Measurements from ENCODE around the gene FKBP5. TPM values are rescaled to one million over a fixed set of nuclear protein-coding genes. Genes with fewer than 3 reads are reported as not detected.

Gene FKBP5
- total RNA-seq, 1 donor from 2014 or later: 142 TPM

GRCh38 chr6:35605600-35605999 lies 83.1 kb downstream of the FKBP5 start:
- Histone ChIP-seq H3K36me3 (peaks cover 54% of the 10 kb centered on the region), H3K27ac (no peak overlapping the region)
- intact Hi-C loops (cut with DNase I): no loop called here

DNA sequence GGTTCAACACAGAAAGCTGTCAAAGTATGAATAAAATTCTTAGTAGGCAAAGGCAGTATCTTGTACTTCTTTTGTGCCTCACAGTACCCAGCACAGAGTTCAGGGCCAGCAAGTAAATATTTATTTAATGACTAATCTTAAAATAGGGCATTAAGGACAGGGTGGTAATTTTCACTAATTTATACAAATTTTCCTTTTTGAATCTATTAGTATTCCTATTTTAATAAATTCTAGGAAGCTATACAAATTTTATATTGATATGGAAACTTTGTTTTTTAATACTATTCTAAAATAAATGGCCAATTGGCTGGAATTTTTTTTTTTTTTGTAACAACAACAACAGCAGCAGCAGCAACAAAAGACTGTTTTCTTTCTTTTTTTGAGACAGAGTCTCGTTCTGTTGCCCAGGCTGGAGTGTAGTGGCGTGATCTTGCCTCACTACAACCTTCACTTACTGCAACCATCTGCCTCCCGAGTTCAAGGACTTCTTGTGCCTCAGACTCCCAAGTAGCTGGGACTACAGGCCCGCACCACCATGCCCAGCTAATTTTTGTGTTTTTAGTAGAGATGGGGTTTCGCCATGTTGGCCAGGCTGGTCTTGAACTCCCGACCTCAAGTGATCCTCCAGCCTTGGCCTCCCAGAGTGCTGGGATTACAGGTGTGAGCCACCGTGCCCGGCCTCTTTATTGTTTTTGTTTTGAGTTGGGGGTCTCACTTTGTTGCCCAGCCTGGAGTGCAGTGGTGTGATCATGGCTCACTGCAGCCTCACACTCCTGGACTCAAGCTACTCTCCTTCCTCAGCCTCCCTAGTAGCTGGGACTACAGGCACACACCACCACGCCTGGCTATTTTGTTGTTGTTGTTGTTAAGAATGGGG lies 85.2 kb downstream of the FKBP5 start:
- TF ChIP-seq, protein P1, sequence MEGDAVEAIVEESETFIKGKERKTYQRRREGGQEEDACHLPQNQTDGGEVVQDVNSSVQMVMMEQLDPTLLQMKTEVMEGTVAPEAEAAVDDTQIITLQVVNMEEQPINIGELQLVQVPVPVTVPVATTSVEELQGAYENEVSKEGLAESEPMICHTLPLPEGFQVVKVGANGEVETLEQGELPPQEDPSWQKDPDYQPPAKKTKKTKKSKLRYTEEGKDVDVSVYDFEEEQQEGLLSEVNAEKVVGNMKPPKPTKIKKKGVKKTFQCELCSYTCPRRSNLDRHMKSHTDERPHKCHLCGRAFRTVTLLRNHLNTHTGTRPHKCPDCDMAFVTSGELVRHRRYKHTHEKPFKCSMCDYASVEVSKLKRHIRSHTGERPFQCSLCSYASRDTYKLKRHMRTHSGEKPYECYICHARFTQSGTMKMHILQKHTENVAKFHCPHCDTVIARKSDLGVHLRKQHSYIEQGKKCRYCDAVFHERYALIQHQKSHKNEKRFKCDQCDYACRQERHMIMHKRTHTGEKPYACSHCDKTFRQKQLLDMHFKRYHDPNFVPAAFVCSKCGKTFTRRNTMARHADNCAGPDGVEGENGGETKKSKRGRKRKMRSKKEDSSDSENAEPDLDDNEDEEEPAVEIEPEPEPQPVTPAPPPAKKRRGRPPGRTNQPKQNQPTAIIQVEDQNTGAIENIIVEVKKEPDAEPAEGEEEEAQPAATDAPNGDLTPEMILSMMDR (IDR thresholded peaks at IDR 0.05): no peak
- H3K36me3 ChIP-seq: peaks cover 44% of the 10 kb centered on the region
- peak overlapping the region; percentile 88 for H3K27ac ChIP-seq
- peaks cover 57% of the 10 kb centered on the region for H3K4me1 ChIP-seq
- no peak for ATAC-seq
- no peaks in the 10 kb centered on the region for H3K27me3 ChIP-seq
- DNase-seq: no peak
- no peak overlapping the region for H3K4me3 ChIP-seq
- no peaks in the 10 kb centered on the region for H3K9me3 ChIP-seq
- intact Hi-C loops (cut with DNase I): no loop called here

More at GRCh38 chr6:35605600-35605999, 83.1 kb downstream of the FKBP5 start:
- DNase-seq (no peak), ATAC-seq (no peak)
- Histone ChIP-seq H3K27me3 (no peaks in the 10 kb centered on the region), H3K4me1 (peaks cover 38% of the 10 kb centered on the region), H3K9me3 (no peaks in the 10 kb centered on the region), H3K4me3 (no peak overlapping the region)
- TF ChIP-seq, protein P1 (IDR thresholded peaks at IDR 0.05): no peak

DNA sequence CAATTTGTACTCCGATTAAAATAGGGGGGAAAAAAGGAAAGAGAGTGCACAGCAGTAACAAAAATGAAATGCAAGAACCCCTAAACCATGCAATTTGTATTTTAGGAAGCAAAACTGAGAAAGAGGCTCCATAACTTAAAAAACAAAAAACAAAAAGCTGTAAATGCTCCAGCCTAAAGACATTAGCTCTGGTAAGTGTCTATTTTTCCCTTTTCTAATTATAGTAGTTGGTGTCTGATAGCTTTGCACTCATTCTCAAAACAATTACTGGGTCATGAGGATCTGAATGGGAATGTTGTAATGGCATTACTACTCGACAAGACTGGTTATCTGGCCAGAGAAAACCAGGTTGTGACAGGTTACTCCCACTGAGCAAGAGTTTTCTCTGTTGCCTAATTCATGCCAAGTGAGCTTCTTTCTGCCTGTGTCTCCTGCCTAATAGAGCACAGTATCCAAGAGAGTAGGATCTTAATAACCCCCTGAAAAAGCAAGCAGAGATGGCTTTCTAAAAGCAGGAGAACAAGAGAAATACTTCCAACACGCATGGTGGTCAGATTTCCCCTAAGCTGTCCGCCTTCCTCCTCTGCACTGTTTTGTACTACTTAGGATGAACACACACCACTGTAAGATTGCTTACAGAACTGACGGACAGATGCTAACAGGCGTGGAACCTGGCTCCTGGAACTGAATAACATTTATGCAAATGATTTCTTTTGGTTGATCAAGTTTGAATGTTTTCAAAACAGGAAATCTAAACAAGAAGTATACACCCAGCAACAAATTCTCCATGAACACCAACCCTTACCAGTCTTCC lies 86.4 kb downstream of the FKBP5 start:
- Histone ChIP-seq H3K4me1 (peaks cover 62% of the 10 kb centered on the region), H3K9me3 (no peaks in the 10 kb centered on the region), H3K36me3 (peaks cover 33% of the 10 kb centered on the region), H3K27me3 (no peaks in the 10 kb centered on the region), H3K27ac (peak overlapping the region; percentile 88), H3K4me3 (peak overlapping the region; percentile 11)
- ATAC-seq: peak; percentile 57
- no peak for DNase-seq
- intact Hi-C loops (cut with DNase I): no loop called here
- TF ChIP-seq, protein P1 (IDR thresholded peaks at IDR 0.05): no peak

DNA sequence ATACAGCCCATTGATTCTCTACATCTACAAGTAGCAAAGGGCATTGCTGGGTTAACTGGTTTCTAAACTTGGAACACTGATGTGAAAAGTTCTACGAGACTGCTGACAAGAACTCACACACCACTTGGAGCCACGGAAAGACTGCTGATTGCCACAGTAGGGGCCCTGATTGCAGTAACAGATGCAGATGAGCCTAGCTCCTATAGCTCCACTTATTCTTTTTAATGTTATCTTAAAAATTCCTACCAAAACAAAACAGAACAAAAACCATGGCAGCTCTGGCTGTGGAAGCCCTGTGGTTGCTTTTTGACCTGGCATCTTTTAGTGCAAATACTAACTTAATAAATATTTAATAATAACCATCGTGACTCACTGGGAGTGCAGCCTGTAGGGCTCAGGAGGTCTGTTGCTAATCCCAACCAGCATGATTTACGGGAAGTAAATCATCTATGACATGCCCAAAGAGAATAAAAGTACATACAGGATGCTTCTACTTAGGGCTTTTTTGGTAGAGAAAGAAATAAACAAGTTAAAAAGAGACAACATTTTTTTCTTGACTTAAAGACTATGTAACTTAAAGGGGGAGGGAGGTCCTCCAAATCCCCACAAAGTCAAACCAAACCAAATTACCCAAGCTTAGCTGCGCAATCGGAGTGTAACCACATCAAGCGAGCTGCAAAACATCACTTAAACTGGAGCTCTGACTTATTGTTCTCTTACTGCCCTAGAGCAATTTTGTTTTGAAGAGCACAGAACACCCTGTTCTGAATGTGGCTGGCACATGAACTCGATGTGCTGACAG lies 87.2 kb downstream of the FKBP5 start:
- H3K4me3 ChIP-seq: peak overlapping the region; percentile 11
- TF ChIP-seq, protein P1 (IDR thresholded peaks at IDR 0.05): no peak
- peak; percentile 89 for ATAC-seq
- peaks cover 70% of the 10 kb centered on the region for H3K4me1 ChIP-seq
- no peak for DNase-seq
- H3K9me3 ChIP-seq: no peaks in the 10 kb centered on the region
- intact Hi-C loops (cut with DNase I): no loop called here
- no peaks in the 10 kb centered on the region for H3K27me3 ChIP-seq
- peak overlapping the region; percentile 88 for H3K27ac ChIP-seq
- peaks cover 38% of the 10 kb centered on the region for H3K36me3 ChIP-seq

- peaks cover 46% of the 10 kb centered on the region for H3K36me3 ChIP-seq
- H3K27ac ChIP-seq: peak overlapping the region; percentile 88
- DNase-seq: no peak
- H3K9me3 ChIP-seq: no peaks in the 10 kb centered on the region
- TF ChIP-seq, protein P1 (IDR thresholded peaks at IDR 0.05): no peak
- peak overlapping the region; percentile 2 for H3K4me3 ChIP-seq
- peaks cover 76% of the 10 kb centered on the region for H3K4me1 ChIP-seq
- intact Hi-C loops (cut with DNase I): no loop called here
- no peak for ATAC-seq
- H3K27me3 ChIP-seq: no peaks in the 10 kb centered on the region
These were observed 88.0 kb downstream of the FKBP5 start for GRCh38 chr6:35600659-35601125.

Measured in upper lobe of right lung (tissue), 1 donor.